ENCODE results near the gene TAX1BP1. TPM values are rescaled to one million over a fixed set of nuclear protein-coding genes. Genes with fewer than 3 reads are reported as not detected.

TAX1BP1 gene
- total RNA-seq, 1 experiment from 2014 or later = 69.9 TPM

GRCh38 chr7:27788437-27788836, 48.5 kb downstream of the TAX1BP1 start:
- H3K9me3 Mint-ChIP-seq = no peaks in the 10 kb centered on the region
- TF ChIP-seq, protein P1, sequence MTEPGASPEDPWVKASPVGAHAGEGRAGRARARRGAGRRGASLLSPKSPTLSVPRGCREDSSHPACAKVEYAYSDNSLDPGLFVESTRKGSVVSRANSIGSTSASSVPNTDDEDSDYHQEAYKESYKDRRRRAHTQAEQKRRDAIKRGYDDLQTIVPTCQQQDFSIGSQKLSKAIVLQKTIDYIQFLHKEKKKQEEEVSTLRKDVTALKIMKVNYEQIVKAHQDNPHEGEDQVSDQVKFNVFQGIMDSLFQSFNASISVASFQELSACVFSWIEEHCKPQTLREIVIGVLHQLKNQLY (CRISPR knock-in tag; IDR thresholded peaks at IDR 0.05) = no peak
- TF ChIP-seq OVOL2 (CRISPR knock-in tag; IDR thresholded peaks at IDR 0.05; ENCODE audit: borderline replicate concordance) (no peak), ZNF671 (CRISPR knock-in tag; IDR thresholded peaks at IDR 0.05) (no peak), E2F4 (CRISPR knock-in tag; IDR thresholded peaks at IDR 0.05; ENCODE audit: borderline replicate concordance, low read depth) (no peak), RORB (CRISPR knock-in tag; IDR thresholded peaks at IDR 0.05) (no peak), CTCF (IDR thresholded peaks at IDR 0.05) (no peak), HMGXB4 (CRISPR knock-in tag; IDR thresholded peaks at IDR 0.05) (no peak), ZNF232 (CRISPR knock-in tag; IDR thresholded peaks at IDR 0.05) (no peak), ELF4 (CRISPR knock-in tag; IDR thresholded peaks at IDR 0.05; ENCODE audit: low read depth) (no peak), JAZF1 (CRISPR knock-in tag; IDR thresholded peaks at IDR 0.05) (no peak)
- H3K4me3 Mint-ChIP-seq = no peak overlapping the region
- H3K27me3 Mint-ChIP-seq (ENCODE audit: low read depth) = no peaks in the 10 kb centered on the region
- H3K27ac Mint-ChIP-seq = no peak overlapping the region
- POLR2A ChIA-PET = no interaction called here
- CTCF ChIA-PET = no interaction called here
- no peak for DNase-seq (ENCODE audit: low spot score)
- no peak for ATAC-seq
- H3K36me3 Mint-ChIP-seq = peaks cover 23% of the 10 kb centered on the region
- peaks cover 17% of the 10 kb centered on the region for H3K4me1 Mint-ChIP-seq

GRCh38 chr7:27793780-27794179, 53.8 kb downstream of the TAX1BP1 start:
- Mint-ChIP-seq H3K36me3 (peaks cover 33% of the 10 kb centered on the region), H3K27me3 (ENCODE audit: low read depth) (no peaks in the 10 kb centered on the region), H3K4me1 (peaks cover 9% of the 10 kb centered on the region), H3K9me3 (no peaks in the 10 kb centered on the region), H3K27ac (no peak overlapping the region), H3K4me3 (no peak overlapping the region)
- POLR2A ChIA-PET = interaction anchor here (0.6 kb wide), 1 partner anchor 642 kb away, joined by 8 read pairs; no protein-coding TSS in a partner anchor
- DNase-seq (ENCODE audit: low spot score) = no peak
- ATAC-seq = no peak
- CTCF ChIA-PET = no interaction called here
- no peak for TF ChIP-seq ZNF423 (CRISPR knock-in tag; IDR thresholded peaks at IDR 0.05)
- no peak for TF ChIP-seq NR1H2 (CRISPR knock-in tag; IDR thresholded peaks at IDR 0.05)
- no peak for TF ChIP-seq RELA (CRISPR knock-in tag; IDR thresholded peaks at IDR 0.05; ENCODE audit: borderline replicate concordance)
- TF ChIP-seq, protein P2, sequence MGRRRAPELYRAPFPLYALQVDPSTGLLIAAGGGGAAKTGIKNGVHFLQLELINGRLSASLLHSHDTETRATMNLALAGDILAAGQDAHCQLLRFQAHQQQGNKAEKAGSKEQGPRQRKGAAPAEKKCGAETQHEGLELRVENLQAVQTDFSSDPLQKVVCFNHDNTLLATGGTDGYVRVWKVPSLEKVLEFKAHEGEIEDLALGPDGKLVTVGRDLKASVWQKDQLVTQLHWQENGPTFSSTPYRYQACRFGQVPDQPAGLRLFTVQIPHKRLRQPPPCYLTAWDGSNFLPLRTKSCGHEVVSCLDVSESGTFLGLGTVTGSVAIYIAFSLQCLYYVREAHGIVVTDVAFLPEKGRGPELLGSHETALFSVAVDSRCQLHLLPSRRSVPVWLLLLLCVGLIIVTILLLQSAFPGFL (CRISPR knock-in tag; IDR thresholded peaks at IDR 0.05; ENCODE audit: borderline replicate concordance) = no peak
- TF ChIP-seq NFE2L1 (CRISPR knock-in tag; IDR thresholded peaks at IDR 0.05) = no peak
- TF ChIP-seq TEAD4 (CRISPR knock-in tag; IDR thresholded peaks at IDR 0.05) = no peak
- no peak for TF ChIP-seq ELF4 (CRISPR knock-in tag; IDR thresholded peaks at IDR 0.05; ENCODE audit: low read depth)
- TF ChIP-seq ZNF416 (CRISPR knock-in tag; IDR thresholded peaks at IDR 0.05) = no peak
- TF ChIP-seq, protein P3, sequence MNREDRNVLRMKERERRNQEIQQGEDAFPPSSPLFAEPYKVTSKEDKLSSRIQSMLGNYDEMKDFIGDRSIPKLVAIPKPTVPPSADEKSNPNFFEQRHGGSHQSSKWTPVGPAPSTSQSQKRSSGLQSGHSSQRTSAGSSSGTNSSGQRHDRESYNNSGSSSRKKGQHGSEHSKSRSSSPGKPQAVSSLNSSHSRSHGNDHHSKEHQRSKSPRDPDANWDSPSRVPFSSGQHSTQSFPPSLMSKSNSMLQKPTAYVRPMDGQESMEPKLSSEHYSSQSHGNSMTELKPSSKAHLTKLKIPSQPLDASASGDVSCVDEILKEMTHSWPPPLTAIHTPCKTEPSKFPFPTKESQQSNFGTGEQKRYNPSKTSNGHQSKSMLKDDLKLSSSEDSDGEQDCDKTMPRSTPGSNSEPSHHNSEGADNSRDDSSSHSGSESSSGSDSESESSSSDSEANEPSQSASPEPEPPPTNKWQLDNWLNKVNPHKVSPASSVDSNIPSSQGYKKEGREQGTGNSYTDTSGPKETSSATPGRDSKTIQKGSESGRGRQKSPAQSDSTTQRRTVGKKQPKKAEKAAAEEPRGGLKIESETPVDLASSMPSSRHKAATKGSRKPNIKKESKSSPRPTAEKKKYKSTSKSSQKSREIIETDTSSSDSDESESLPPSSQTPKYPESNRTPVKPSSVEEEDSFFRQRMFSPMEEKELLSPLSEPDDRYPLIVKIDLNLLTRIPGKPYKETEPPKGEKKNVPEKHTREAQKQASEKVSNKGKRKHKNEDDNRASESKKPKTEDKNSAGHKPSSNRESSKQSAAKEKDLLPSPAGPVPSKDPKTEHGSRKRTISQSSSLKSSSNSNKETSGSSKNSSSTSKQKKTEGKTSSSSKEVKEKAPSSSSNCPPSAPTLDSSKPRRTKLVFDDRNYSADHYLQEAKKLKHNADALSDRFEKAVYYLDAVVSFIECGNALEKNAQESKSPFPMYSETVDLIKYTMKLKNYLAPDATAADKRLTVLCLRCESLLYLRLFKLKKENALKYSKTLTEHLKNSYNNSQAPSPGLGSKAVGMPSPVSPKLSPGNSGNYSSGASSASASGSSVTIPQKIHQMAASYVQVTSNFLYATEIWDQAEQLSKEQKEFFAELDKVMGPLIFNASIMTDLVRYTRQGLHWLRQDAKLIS (CRISPR knock-in tag; IDR thresholded peaks at IDR 0.05; ENCODE audit: borderline replicate concordance) = no peak
- TF ChIP-seq, protein P4, sequence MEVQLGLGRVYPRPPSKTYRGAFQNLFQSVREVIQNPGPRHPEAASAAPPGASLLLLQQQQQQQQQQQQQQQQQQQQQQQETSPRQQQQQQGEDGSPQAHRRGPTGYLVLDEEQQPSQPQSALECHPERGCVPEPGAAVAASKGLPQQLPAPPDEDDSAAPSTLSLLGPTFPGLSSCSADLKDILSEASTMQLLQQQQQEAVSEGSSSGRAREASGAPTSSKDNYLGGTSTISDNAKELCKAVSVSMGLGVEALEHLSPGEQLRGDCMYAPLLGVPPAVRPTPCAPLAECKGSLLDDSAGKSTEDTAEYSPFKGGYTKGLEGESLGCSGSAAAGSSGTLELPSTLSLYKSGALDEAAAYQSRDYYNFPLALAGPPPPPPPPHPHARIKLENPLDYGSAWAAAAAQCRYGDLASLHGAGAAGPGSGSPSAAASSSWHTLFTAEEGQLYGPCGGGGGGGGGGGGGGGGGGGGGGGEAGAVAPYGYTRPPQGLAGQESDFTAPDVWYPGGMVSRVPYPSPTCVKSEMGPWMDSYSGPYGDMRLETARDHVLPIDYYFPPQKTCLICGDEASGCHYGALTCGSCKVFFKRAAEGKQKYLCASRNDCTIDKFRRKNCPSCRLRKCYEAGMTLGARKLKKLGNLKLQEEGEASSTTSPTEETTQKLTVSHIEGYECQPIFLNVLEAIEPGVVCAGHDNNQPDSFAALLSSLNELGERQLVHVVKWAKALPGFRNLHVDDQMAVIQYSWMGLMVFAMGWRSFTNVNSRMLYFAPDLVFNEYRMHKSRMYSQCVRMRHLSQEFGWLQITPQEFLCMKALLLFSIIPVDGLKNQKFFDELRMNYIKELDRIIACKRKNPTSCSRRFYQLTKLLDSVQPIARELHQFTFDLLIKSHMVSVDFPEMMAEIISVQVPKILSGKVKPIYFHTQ (CRISPR knock-in tag; IDR thresholded peaks at IDR 0.05) = no peak
- TF ChIP-seq, protein P1 (CRISPR knock-in tag; IDR thresholded peaks at IDR 0.05) = no peak
- TF ChIP-seq, protein P5, sequence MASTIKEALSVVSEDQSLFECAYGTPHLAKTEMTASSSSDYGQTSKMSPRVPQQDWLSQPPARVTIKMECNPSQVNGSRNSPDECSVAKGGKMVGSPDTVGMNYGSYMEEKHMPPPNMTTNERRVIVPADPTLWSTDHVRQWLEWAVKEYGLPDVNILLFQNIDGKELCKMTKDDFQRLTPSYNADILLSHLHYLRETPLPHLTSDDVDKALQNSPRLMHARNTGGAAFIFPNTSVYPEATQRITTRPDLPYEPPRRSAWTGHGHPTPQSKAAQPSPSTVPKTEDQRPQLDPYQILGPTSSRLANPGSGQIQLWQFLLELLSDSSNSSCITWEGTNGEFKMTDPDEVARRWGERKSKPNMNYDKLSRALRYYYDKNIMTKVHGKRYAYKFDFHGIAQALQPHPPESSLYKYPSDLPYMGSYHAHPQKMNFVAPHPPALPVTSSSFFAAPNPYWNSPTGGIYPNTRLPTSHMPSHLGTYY (CRISPR knock-in tag; IDR thresholded peaks at IDR 0.05) = no peak
